GM10847 (cell line): ENCODE data around the gene PTPN21.

Experiments used
- POLR2A ChIP-seq: IDR thresholded peaks from 2 replicates; pipeline ENCODE4 v1.6.1; 2011; ENCODE audit not compliant: insufficient read length; ENCODE audit errors: extremely low read depth

PTPN21 gene

DNA sequence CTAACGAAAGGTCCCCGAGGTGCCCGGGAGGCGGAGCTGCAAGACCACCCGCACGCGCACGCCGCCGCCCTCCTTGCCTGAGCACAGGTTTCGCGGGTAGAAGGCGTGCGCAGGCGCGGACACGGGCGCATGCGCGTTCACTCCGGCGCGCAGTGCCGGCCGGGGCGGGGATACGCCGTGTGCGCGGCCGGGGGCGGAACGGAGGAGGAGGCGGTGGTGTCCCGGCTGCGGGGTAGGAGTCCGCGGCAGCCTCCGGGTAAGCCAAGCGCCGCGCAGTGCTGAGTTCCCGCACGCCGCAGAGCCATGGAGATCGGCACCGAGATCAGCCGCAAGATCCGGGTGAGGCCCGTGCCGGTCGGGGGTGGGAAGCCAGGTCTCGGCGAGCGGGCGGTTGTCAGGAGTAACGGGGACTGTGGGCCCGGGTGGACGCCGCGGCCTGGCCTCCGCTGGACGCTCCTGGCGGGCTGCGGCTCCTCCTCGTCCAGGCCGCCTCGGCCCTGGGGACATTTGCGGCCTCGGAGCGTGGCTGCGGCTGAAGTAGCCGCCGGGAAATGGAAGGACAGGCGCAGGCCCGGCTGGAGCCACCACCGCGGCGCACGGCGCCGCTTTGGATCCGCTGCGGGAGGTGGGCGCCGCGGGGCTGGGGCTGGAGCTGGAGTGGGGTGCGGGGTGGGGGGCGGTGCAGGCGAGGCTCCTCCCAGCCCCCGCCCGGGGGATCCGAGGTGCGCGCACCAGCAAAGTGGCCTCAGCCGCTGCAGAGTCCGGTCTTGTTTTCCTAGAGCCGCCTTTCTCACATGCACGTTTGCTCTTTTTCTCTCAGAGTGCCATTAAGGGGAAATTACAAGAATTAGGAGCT is 8.3 kb upstream of the PTPN21 start, which contains the start of gene ZC3H14:
TSS of gene ZC3H14 (plus strand) at position 207 of the 856 bp plus-strand sequence. CDS start at position 304, 97 bp downstream.
- TF ChIP-seq POLR2A = peak; percentile 70

- no peak for TF ChIP-seq POLR2A
These were observed 7.7 kb upstream of the PTPN21 start for GRCh38 chr14:88562532-88562830.

GRCh38 chr14:88559852-88560251 is 5.0 kb upstream of the PTPN21 start:
- no peak for TF ChIP-seq POLR2A

DNA sequence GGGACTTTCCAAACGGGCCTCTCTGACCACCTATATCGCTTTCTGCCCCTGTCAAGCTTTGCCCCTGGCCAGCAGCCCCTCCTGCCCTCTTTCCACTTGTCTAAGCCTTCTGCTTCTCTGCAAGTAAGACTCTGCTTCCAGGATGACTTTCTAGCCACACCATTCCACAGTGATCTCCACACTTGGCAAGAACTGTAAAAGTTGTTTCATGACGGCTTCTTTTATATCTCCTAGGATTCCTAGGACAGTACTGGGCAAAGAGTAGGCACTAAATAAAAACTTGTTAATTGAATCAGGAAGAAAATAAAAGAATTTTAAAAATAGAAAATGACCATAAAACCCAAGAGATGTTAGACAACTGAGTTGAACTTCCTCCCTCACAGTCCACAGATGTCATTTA is 1.8 kb upstream of the PTPN21 start:
- TF ChIP-seq POLR2A = no peak

DNA sequence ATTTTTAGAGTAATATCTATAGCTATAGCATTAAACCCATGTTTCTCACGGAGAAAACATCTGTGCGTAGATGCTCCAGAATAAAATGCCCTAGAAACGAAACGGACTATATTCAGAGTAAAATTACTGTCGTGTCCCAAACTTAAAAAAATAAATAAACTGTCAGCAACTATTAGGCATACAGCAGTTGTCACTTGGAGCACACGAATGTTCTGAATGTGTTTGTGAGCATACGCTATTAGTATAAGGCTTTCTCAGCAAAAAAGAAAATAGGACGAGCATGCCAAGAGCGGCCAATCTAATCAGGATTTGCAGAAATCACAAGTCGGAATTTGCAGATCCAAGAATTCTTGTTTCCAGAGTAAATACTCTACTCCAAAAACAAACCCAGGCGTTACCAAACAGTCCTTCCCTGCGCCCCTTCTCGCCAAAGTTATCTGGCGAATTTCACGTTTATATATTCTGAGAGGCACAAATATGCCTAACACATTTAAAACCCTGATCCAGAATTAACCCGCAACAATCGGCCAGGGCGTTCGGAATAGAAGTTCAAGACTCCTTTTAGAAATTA is 836 bp downstream of the PTPN21 start:
- TF ChIP-seq POLR2A = no peak

- TF ChIP-seq POLR2A = no peak
These were observed 1.9 kb downstream of the PTPN21 start for GRCh38 chr14:88552876-88553275.

DNA sequence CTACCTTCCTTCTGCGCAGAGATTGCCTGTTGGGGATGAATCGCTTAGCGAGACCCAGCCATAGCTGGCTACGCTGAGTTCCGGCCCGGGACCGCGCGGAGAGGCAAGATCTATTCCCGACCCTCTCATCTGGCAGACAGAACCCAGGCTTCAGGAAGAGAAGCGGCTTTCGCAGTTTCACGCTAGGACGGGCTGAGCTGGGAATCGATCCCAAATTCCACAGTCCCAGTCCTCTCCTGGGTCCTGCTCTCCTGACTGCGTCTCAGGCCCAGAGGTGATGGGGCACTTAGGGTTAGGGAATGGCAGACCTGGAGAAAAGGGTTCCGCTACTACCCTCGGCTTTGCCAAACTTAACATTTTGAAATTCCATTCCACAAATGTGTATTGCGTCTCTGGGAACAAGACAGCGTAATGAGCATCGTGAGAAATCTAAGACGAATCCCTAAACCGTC is 2.8 kb downstream of the PTPN21 start:
- no peak for TF ChIP-seq POLR2A

DNA sequence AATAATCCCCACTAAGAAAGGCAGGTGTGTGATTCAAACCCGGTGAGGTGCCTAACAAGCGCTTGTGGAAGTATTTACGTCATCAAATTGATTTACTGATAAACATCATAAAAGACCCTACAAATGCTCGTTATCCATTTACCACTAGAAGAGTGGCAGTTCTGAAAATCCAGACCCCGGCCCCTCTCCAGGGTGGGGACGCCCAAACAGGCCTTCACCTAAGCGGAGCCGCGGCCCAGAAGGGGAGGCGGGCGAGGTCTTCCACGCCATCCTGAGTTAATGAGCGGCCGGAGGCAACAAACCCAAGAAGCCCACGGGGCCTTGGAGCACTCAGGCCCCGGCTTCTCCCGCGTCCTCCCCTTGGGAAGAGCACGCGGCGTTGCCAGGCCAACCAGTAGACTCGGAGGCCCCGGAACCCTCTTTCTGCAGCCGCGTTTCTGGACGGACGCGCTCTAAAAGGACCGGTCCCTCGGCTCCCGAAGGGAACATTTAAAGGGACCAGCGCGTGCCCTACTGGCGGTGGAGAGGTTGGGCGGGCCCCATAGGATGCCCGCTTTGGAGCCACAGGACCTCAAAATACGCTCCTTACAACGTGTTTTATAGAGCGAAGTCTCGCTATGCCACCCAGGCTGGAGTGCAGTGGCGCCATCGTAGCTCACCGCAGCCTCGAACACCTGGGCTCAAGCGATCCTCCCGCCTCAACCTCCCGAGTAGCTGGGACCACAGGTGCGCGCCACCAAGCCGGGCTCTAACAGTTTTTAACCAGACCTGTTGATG is 3.5 kb downstream of the PTPN21 start:
- TF ChIP-seq POLR2A = no peak

- TF ChIP-seq POLR2A = no peak
These were observed 4.7 kb downstream of the PTPN21 start for GRCh38 chr14:88550078-88550477.

- no peak for TF ChIP-seq POLR2A
These were observed 7.4 kb downstream of the PTPN21 start for GRCh38 chr14:88547386-88547780.

- no peak for TF ChIP-seq POLR2A
These were observed 8.0 kb downstream of the PTPN21 start for GRCh38 chr14:88546621-88547385.

- no peak for TF ChIP-seq POLR2A
These were observed 9.6 kb downstream of the PTPN21 start for GRCh38 chr14:88545256-88545655.

DNA sequence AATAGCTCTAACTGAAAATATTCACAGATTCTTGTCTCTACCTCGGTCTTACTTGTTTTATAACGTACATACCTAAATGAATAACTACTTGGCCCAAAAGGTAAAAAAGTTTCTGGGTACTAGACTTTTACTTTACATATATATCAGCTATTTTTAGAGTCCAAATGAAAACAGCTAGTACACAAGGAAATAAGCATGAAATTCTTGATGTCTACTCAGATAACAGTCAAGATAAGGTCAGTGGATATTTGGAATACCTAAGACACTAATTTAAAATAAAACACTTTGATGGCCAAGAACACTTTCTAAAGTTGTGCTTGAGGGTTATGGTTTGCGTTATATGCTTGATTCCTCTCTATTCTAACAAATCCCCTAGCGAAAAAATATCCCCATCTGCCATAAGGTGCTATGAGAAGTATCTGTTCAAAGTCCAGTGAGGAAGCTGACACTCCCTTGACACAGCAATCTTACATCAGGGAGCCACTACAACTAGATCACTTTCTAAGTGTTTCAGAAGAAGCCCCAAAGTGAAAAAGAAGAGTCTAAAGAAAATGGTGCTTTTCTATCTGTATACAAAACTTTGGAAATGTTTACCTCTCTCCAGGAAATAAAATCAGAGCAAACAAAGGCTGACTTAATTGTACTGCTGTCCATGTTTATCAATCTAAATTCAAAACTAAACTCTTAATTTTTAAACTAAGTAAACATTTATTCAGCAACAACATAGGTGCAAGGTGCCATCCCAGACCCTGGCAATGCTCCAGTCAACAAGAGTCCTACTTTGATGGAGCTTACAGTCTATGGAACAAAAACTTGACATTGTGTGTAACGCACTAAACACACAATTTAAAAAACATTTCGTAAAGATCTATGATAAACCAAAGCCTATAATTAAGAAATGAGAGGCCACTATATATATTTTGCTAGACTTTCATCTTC is 11.7 kb downstream of the PTPN21 start:
- no peak for TF ChIP-seq POLR2A

DNA sequence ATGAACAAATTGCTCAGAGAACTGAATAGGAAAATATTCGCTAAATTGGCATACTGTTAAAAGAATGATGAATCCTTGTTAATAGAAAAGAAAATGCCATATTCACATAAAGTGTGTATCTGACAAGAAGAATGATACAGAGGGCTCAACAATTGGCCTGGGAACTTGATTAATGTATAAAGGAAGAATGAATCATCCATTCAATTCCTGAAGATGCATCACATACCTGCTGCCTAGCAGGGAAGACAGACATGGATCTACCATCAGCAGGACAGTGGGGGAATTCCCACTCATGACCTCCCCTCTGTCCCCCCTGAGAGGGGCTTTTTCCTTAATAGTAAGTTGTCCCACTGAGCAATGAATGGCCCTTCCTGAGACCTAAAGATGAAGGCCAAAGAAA is 13.5 kb downstream of the PTPN21 start:
- TF ChIP-seq POLR2A = no peak

DNA sequence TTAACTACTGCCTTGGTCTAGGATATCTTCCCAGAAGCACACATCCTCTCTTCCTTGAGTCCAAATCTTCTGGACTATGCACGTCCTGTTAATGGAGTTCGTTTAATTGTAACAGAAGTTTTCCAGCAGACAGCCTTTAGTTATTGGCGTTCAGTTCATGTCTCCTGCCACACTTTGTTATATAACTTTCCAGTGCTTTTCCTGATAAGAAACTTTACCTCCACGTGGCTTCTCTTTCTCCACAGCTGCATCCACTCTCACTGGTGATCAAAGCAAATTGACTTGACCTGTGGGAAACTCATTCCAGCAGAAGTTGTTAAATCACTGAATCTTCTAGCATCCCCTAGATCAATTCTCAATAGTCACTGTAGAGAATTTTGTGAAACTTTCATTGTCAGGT is 19.0 kb downstream of the PTPN21 start:
- TF ChIP-seq POLR2A = no peak

DNA sequence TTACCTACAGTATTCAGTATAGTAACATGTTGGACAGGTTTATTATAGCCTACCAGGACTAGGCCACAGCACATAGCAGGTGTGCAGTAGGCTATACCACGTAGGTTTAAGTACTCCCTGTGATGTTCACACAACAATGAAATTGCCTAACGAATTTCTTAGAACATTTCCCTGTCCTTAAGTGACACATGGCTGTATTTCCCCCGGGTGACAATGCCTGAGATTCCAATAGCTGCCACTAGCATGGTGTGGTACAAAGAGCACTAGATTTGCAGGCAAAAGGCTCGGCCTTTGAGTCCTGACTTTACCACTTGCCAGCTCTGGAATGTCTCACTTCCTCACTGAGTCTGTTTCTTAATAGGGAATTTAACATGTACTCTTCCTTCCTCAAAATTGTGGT is 19.7 kb downstream of the PTPN21 start:
- TF ChIP-seq POLR2A = no peak
